HG02798 (cell line): ENCODE measurements around the gene CARMIL1.
A peak's percentile ranks its signal among the peaks of the same experiment; 100 is the strongest.
"Not testable (repeated sequence)": the region's sequence is repeated elsewhere in the genome, so short reads cannot be mapped to it uniquely, and the experiment has no call there.

Source experiments
- ATAC-seq: cut with Tn5 transposase; IDR thresholded peaks from one replicate; pipeline ENCODE4 v1.9.1; 2021; ENCODE audit warnings: mild to moderate bottlenecking; ENCODE audit not compliant: unreplicated experiment, poor library complexity

Gene CARMIL1

GRCh38 chr6:25359891-25360290 is 80.7 kb downstream of the CARMIL1 start:
- ATAC-seq = no peak

- ATAC-seq = no peak
These were observed 81.4 kb downstream of the CARMIL1 start for GRCh38 chr6:25360621-25361020.

- ATAC-seq = no peak
These were observed 84.3 kb downstream of the CARMIL1 start for GRCh38 chr6:25363427-25363826.

GRCh38 chr6:25365154-25365553 is 86.0 kb downstream of the CARMIL1 start:
- ATAC-seq = no peak

- peak; percentile 38 for ATAC-seq
These were observed 87.8 kb downstream of the CARMIL1 start for GRCh38 chr6:25366903-25367545.

GRCh38 chr6:25369036-25369432 is 89.9 kb downstream of the CARMIL1 start:
- no peak for ATAC-seq

GRCh38 chr6:25369433-25370177 is 90.4 kb downstream of the CARMIL1 start:
- ATAC-seq = no peak

- no peak for ATAC-seq
These were observed 91.2 kb downstream of the CARMIL1 start for GRCh38 chr6:25370178-25371036.

GRCh38 chr6:25371037-25371347 is 91.8 kb downstream of the CARMIL1 start:
- ATAC-seq = no peak

GRCh38 chr6:25375125-25375524 is 96.0 kb downstream of the CARMIL1 start:
- no peak for ATAC-seq

GRCh38 chr6:25377664-25378063 is 98.5 kb downstream of the CARMIL1 start:
- ATAC-seq = no peak

GRCh38 chr6:25381077-25381476 is 101.9 kb downstream of the CARMIL1 start:
- ATAC-seq = no peak

- not testable (repeated sequence) for ATAC-seq
These were observed 103.3 kb downstream of the CARMIL1 start for GRCh38 chr6:25382476-25382875.

GRCh38 chr6:25384234-25384633 is 105.1 kb downstream of the CARMIL1 start:
- no peak for ATAC-seq

GRCh38 chr6:25384967-25385366 is 105.8 kb downstream of the CARMIL1 start:
- no peak for ATAC-seq

GRCh38 chr6:25387483-25387882 is 108.3 kb downstream of the CARMIL1 start:
- ATAC-seq = peak; percentile 48

- no peak for ATAC-seq
These were observed 108.7 kb downstream of the CARMIL1 start for GRCh38 chr6:25387911-25388310.

GRCh38 chr6:25388776-25389175 is 109.6 kb downstream of the CARMIL1 start:
- no peak for ATAC-seq

- no peak for ATAC-seq
These were observed 110.3 kb downstream of the CARMIL1 start for GRCh38 chr6:25389471-25389870.

- ATAC-seq = no peak
These were observed 113.2 kb downstream of the CARMIL1 start for GRCh38 chr6:25392372-25392771.

GRCh38 chr6:25395731-25396130 is 116.6 kb downstream of the CARMIL1 start:
- ATAC-seq = no peak
